GM12878 (cell line): Measurements from ENCODE around the gene ATP12A. TPM values are rescaled to one million over a fixed set of nuclear protein-coding genes. Genes with fewer than 3 reads are reported as not detected.

Experiments
- ATAC-seq: fragments of 200-7000 bp; cut with Tn5 transposase; 3 replicates; pipeline ENCODE4 v1.9.1; 2020; ENCODE audit warnings: mild to moderate bottlenecking, moderate library complexity
- BruUV-seq: library from RNA; stranded (reverse); fragments of 400-500 nt; replicated peaks from 2 replicates; lab custom pipeline; 2021; lab: Mats Ljungman, UMichigan
- CTCF ChIA-PET: fragments of 300-600 bp; sonication (Branson Sonifier 250); formaldehyde crosslinking; extraction: SDS; loops from one replicate; lab custom pipeline; 2021; ENCODE audit warnings: inconsistent platforms; lab: Yijun Ruan, JAX
- POLR2A ChIA-PET: fragments of 350-600 bp; formaldehyde crosslinking; extraction: SDS; loops from one replicate; lab custom pipeline; 2021; ENCODE audit warnings: inconsistent platforms; lab: Charles Lee
- RAD21 ChIA-PET: fragments of 300-600 bp; sonication (Branson Sonifier 250); formaldehyde crosslinking; loops from one replicate; lab custom pipeline; 2023; ENCODE audit warnings: antibody characterized with exemption; ENCODE audit not compliant: unreplicated experiment; lab: Charles Lee
- SMC1A ChIA-PET: fragments of 300-600 bp; sonication (Branson Sonifier 250); formaldehyde crosslinking; loops from one replicate; lab custom pipeline; 2023; ENCODE audit not compliant: unreplicated experiment, uncharacterized antibody; lab: Charles Lee
- DNase-seq: peaks from one replicate; pipeline ENCODE4 v3.0.0-alpha.2; 2011; ENCODE audit warnings: low read depth, low spot score
- FAIRE-seq: peaks from 3 replicates; lab custom pipeline; 2011; peaks lifted over from hg19 to GRCh38; lab: Jason Lieb, UNC
- H2AFZ ChIP-seq: 2 replicates; pipeline ENCODE4 v1.6.0; 2011; ENCODE audit warnings: low read depth, low read length, control low read depth; ENCODE audit not compliant: control insufficient read depth
- H3K27ac ChIP-seq: 2 replicates; pipeline ENCODE4 v1.5.1; 2011; ENCODE audit warnings: control low read depth; ENCODE audit not compliant: control insufficient read depth, insufficient read depth
- H3K27me3 ChIP-seq, 2 experiments: replicated peaks in 1 of 2; 2 replicates each; pipeline versions ENCODE4 v1.6.0 to v1.6.1; 2011; ENCODE audit warnings: low read length in 1 of 2; ENCODE audit not compliant: control insufficient read depth in 2 of 2, insufficient read depth in 2 of 2
- H3K36me3 ChIP-seq, 2 experiments: 2 replicates each; pipeline ENCODE4 v1.5.1; 2011; ENCODE audit warnings: low read length in 1 of 2; ENCODE audit not compliant: control insufficient read depth in 2 of 2, insufficient read depth in 2 of 2
- H3K4me1 ChIP-seq: 2 replicates; pipeline ENCODE4 v1.6.1; 2011; ENCODE audit warnings: mild to moderate bottlenecking, low read length, moderate library complexity, mixed read lengths; ENCODE audit not compliant: control insufficient read depth, insufficient read depth
- H3K4me2 ChIP-seq: 2 replicates; pipeline ENCODE4 v1.6.0; 2011; ENCODE audit warnings: control low read depth; ENCODE audit not compliant: control insufficient read depth, insufficient read depth
- H3K4me3 ChIP-seq: fragments of 200-600 bp; sonication (generic); 2 replicates; pipeline ENCODE4 v1.5.1; 2016
- H3K79me2 ChIP-seq: 2 replicates; pipeline ENCODE4 v1.6.0; 2011; ENCODE audit warnings: low read length; ENCODE audit not compliant: control insufficient read depth, insufficient read depth
- H3K9ac ChIP-seq: 2 replicates; pipeline ENCODE4 v1.8.0; 2011; ENCODE audit warnings: low read length, control low read depth, mixed read lengths; ENCODE audit not compliant: control insufficient read depth, insufficient read depth
- H3K9me3 ChIP-seq: replicated peaks from 3 replicates; pipeline ENCODE4 v1.5.1; 2011; ENCODE audit warnings: mild to moderate bottlenecking, low read length; ENCODE audit not compliant: control insufficient read depth, insufficient read depth
- H4K20me1 ChIP-seq: 2 replicates; pipeline ENCODE4 v1.6.0; 2011; ENCODE audit not compliant: control insufficient read depth, insufficient read depth
- ASH2L ChIP-seq: fragments of 300-600, 200-600 bp; sonication (generic); IDR thresholded peaks from 2 replicates; pipeline ENCODE4 v1.6.1; 2017; ENCODE audit warnings: low read depth, mild to moderate bottlenecking, borderline replicate concordance
- BACH1 ChIP-seq: fragments of 450-650 bp; IDR thresholded peaks from 2 replicates; pipeline ENCODE4 v1.6.1; 2017; ENCODE audit warnings: mild to moderate bottlenecking, borderline replicate concordance
- BCL11A ChIP-seq: IDR thresholded peaks from 2 replicates; pipeline ENCODE4 v1.6.1; 2011; ENCODE audit warnings: low read depth, low read length
- CBFB ChIP-seq: IDR thresholded peaks from 2 replicates; pipeline ENCODE4 v1.6.1; 2016; ENCODE audit warnings: antibody characterized with exemption, low read depth
- CBX5 ChIP-seq: sonication (generic); IDR thresholded peaks from 2 replicates; pipeline ENCODE4 v1.6.1; 2016; ENCODE audit warnings: low read depth, moderate library complexity, mild to moderate bottlenecking, inconsistent platforms
- EED ChIP-seq: sonication (generic); IDR thresholded peaks from 2 replicates; pipeline ENCODE4 v1.6.1; 2016; ENCODE audit warnings: antibody characterized with exemption, low read depth
- KAT2A ChIP-seq: conservative IDR thresholded peaks from 2 replicates; pipeline ENCODE4 v1.6.1; 2011; ENCODE audit warnings: low read depth, low read length; ENCODE audit not compliant: control insufficient read depth
- KDM1A ChIP-seq: fragments of 200-600 bp; sonication (generic); IDR thresholded peaks from 2 replicates; pipeline ENCODE4 v1.6.1; 2016; ENCODE audit warnings: borderline replicate concordance
- NBN ChIP-seq: fragments of 450-650 bp; IDR thresholded peaks from 2 replicates; pipeline ENCODE4 v1.6.1; 2016
- NFYB ChIP-seq: IDR thresholded peaks from 2 replicates; pipeline ENCODE4 v1.6.1; 2011; ENCODE audit warnings: low read depth, mild to moderate bottlenecking, low read length, improper control_type of control experiment, moderate library complexity; ENCODE audit not compliant: insufficient read depth
- PML ChIP-seq: IDR thresholded peaks from 2 replicates; pipeline ENCODE4 v1.6.1; 2012; ENCODE audit warnings: low read length, inconsistent platforms
- POLR2AphosphoS5 ChIP-seq: IDR thresholded peaks from 2 replicates; pipeline ENCODE4 v1.6.1; 2011; ENCODE audit warnings: mild to moderate bottlenecking, low read length, inconsistent platforms
- SREBF2 ChIP-seq: IDR thresholded peaks from 2 replicates; pipeline ENCODE4 v1.6.1; 2012; ENCODE audit warnings: mild to moderate bottlenecking, low read length
- SUPT20H ChIP-seq: IDR thresholded peaks from 2 replicates; pipeline ENCODE4 v1.6.1; 2011; ENCODE audit warnings: low read depth, mild to moderate bottlenecking, low read length, moderate library complexity, borderline replicate concordance; ENCODE audit not compliant: control insufficient read depth
- ZBTB11 ChIP-seq: fragments of 450-650 bp; formaldehyde crosslinking; IDR thresholded peaks from 2 replicates; pipeline ENCODE4 v1.5.0; 2022; ENCODE audit warnings: mild to moderate bottlenecking, missing genetic modification characterization
- ZBTB4 ChIP-seq: fragments of 450-650 bp; formaldehyde crosslinking; IDR thresholded peaks from 2 replicates; pipeline ENCODE4 v1.4.0; 2022; ENCODE audit warnings: mild to moderate bottlenecking, moderate library complexity
- WGBS: methylation state at CpG from one replicate; pipeline ENCODE4 v1.1.6; 2016; ENCODE audit warnings: low lambda C conversion rate; ENCODE audit not compliant: insufficient replicate concordance, insufficient coverage; ENCODE audit errors: missing lambda C conversion rate; 5-methylcytosine and 5-hydroxymethylcytosine counted together
- in situ Hi-C: fragments of 300-500 bp; cut with MboI; formaldehyde crosslinking; loops from 9 replicates; pipeline ENCODE4 v1.14.3; 2018; ENCODE audit warnings: mixed read lengths
- intact Hi-C: fragments of 100-400 bp; cut with micrococcal nuclease; formaldehyde crosslinking; loops from one replicate; pipeline ENCODE4 v1.14.2; 2022; ENCODE audit not compliant: unreplicated experiment
- polyA plus RNA-seq, 11 experiments: library from polyadenylated mRNA; depleted of rRNA in 4 of 11; unstranded in 6 of 11; stranded (reverse) in 5 of 11; fragments of >200 nt; fragmentation: Nextera tagmentation in 4 of 11; fragmentation: Illumina TruSeq in 1 of 11; extraction: Ambion mirVana in 4 of 11; extraction: Trizol in 1 of 11; gene quantifications; 1 replicate in 1 of 11; 2 replicates in 10 of 11; pipeline versions ENCODE4 v1.2.1 to v1.2.3, GENCODE V29; 2011 to 2016; ENCODE audit warnings: inconsistent platforms in 2 of 11, missing spikeins in 2 of 11, low read depth in 1 of 11
- total RNA-seq, 4 experiments: library from RNA; depleted of rRNA in 3 of 4; stranded (reverse); fragments of >200 nt in 3 of 4; fragmentation: Illumina TruSeq in 1 of 4; extraction: Trizol in 1 of 4; gene quantifications; 2 replicates each; pipeline versions ENCODE4 v1.2.1 to v1.2.3, GENCODE V29; 2013 to 2021
- TF ChIP-seq, protein P1 (sequence below): IDR thresholded peaks from 2 replicates; pipeline ENCODE4 v1.6.1; 2012; ENCODE audit warnings: low read depth, low read length, improper control_type of control experiment

ATP12A gene
- total and polyA plus RNA-seq, 10 of the 15 experiments (the other 5 are each of a cell fraction or from before 2014, with no cell fraction given) = 0.02 to 0.08 (median 0.04) TPM; not detected in 6

DNA sequence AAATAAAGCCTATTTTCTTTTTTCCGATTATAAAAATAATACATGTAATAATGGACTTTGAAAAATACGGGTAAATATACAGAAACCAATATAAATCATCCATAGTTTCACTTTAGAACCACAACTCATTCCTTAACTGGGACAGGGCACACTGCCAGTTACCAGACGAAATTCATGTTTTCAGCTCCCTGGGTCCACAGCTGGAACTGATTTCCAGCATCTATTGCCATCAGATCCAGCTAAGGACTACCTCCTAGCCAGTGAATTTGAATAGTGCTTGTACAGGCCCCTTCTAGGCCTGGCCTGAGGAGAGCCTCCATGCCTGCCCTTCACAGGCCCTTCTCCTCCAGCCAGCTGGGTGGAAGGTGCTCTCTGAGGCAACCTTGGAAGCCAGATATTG is 30.0 kb upstream of the ATP12A start (continued):
- no peak for TF ChIP-seq KAT2A

DNA sequence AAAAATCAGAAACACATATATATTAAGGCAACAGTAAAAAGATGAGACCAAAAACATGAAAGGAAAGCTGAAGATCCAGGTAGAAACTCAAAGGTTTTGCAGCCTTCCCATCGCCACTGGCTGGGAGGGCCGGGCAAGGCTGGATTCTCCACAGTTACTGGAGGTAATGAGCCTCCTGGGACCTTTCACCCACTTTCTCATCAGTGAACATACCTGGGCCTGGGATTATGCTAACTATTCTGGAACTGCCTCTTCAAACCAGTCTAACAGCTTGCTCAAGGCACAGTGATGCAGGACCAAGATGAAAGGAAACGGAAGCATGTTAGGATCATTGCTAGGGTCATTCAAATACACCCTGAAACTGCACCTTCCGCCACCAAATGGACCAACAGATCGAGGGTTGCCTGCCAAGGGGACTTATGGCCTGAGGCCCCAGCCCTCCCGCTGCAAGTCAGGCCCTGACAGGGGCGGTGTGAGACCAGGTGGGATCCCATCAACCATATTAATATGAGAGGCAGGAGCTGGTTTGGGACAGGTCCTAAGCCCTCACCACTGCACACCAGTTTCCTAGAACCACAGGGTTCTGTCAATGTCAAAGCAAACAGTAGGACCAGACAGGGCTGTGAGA is 28.4 kb upstream of the ATP12A start:
- POLR2A ChIA-PET = no interaction called here
- H3K27ac ChIP-seq = no peak overlapping the region
- RAD21 ChIA-PET = no interaction called here
- no peaks in the 10 kb centered on the region for H3K79me2 ChIP-seq
- H3K36me3 ChIP-seq = no peaks in the 10 kb centered on the region
- no peaks in the 10 kb centered on the region for H3K9me3 ChIP-seq
- FAIRE-seq (no peak), ATAC-seq (no peak), DNase-seq (no peak)
- no TSS peak for BruUV-seq
- H4K20me1 ChIP-seq = no peaks in the 10 kb centered on the region
- in situ Hi-C loops = no loop called here
- H3K4me3 ChIP-seq = no peak overlapping the region
- H3K9ac ChIP-seq = no peak overlapping the region
- peaks cover 9% of the 10 kb centered on the region; the same call in 1 of the 2 replicates for H3K4me1 ChIP-seq
- CTCF ChIA-PET = no interaction called here
- SMC1A ChIA-PET = no interaction called here
- H3K27me3 ChIP-seq = no peaks in the 10 kb centered on the region
- intact Hi-C loops = no loop called here
- WGBS = 38% methylated on average over 7 of the region's 7 CpGs
- H3K4me2 ChIP-seq = no peak overlapping the region
- no peak overlapping the region for H2AFZ ChIP-seq
- TF ChIP-seq NFYB = no peak
- no peak for TF ChIP-seq ZBTB4 (CRISPR knock-in tag)
- no peak for TF ChIP-seq BCL11A
- no peak for TF ChIP-seq ZBTB11 (CRISPR knock-in tag)
- TF ChIP-seq POLR2AphosphoS5 = no peak
- TF ChIP-seq SUPT20H = no peak
- TF ChIP-seq KDM1A = no peak
- no peak for TF ChIP-seq SREBF2
- TF ChIP-seq, protein P1, sequence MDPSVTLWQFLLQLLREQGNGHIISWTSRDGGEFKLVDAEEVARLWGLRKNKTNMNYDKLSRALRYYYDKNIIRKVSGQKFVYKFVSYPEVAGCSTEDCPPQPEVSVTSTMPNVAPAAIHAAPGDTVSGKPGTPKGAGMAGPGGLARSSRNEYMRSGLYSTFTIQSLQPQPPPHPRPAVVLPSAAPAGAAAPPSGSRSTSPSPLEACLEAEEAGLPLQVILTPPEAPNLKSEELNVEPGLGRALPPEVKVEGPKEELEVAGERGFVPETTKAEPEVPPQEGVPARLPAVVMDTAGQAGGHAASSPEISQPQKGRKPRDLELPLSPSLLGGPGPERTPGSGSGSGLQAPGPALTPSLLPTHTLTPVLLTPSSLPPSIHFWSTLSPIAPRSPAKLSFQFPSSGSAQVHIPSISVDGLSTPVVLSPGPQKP = no peak
- TF ChIP-seq EED = no peak
- TF ChIP-seq CBX5 = no peak
- no peak for TF ChIP-seq PML
- no peak for TF ChIP-seq BACH1
- TF ChIP-seq ASH2L = no peak
- no peak for TF ChIP-seq CBFB
- TF ChIP-seq NBN = no peak
